Naive thymus-derived CD4-positive, alpha-beta T cell (primary cell): Measurements from ENCODE around the gene MLLT1. TPM values are rescaled to one million over a fixed set of nuclear protein-coding genes. Genes with fewer than 3 reads are reported as not detected.

Experiments
- ATAC-seq: fragments of 150-1000 bp; cut with Tn5 transposase; 2 replicates; pipeline ENCODE4 v1.10.0; 2021; ENCODE audit warnings: mild to moderate bottlenecking, moderate library complexity
- CTCF ChIA-PET: fragments of 350-600 bp; sonication (Branson Sonifier 250); formaldehyde crosslinking; loops from one replicate; lab custom pipeline; 2021; ENCODE audit warnings: antibody characterized with exemption; lab: Charles Lee
- POLR2A ChIA-PET: fragments of 350-600 bp; sonication (Branson Sonifier 250); formaldehyde crosslinking; loops from one replicate; lab custom pipeline; 2021; ENCODE audit warnings: antibody characterized with exemption, inconsistent platforms; lab: Charles Lee
- DNase-seq, 9 donors: peaks; one replicate each; pipeline versions ENCODE4 v3.0.0 to v3.0.0-alpha.2; 2020 to 2022; ENCODE audit warnings: mixed read lengths in 1 of 9
- H3K27ac ChIP-seq: one replicate; pipeline ENCODE4 v1.7.0; 2013; ENCODE audit warnings: mild to moderate bottlenecking, low read depth, low read length, moderate library complexity
- H3K27me3 ChIP-seq, 2 donors: one replicate each; pipeline ENCODE4 v1.7.0; 2013; ENCODE audit warnings: low read length in 2 of 2, mild to moderate bottlenecking in 2 of 2, moderate library complexity in 2 of 2; ENCODE audit not compliant: control insufficient read depth in 2 of 2, insufficient read depth in 2 of 2
- H3K36me3 ChIP-seq, 3 experiments: 1 replicate in 2 of 3; 2 replicates in 1 of 3; pipeline ENCODE4 v1.7.0; 2013; ENCODE audit warnings: low read length in 3 of 3, mild to moderate bottlenecking in 3 of 3, moderate library complexity in 1 of 3; ENCODE audit not compliant: insufficient read depth in 3 of 3, control insufficient read depth in 2 of 3
- H3K4me1 ChIP-seq, 2 donors: one replicate each; pipeline ENCODE4 v1.7.0; 2013; ENCODE audit warnings: low read length in 2 of 2, mild to moderate bottlenecking in 2 of 2, moderate library complexity in 1 of 2; ENCODE audit not compliant: control insufficient read depth in 2 of 2, insufficient read depth in 2 of 2
- H3K4me3 ChIP-seq: 2 replicates; pipeline ENCODE4 v1.7.0; 2013; ENCODE audit warnings: mild to moderate bottlenecking, low read length
- H3K9me3 ChIP-seq, 3 experiments: 1 replicate in 2 of 3; 2 replicates in 1 of 3; pipeline ENCODE4 v1.7.0; 2013; ENCODE audit warnings: low read length in 3 of 3; ENCODE audit not compliant: control insufficient read depth in 2 of 3
- H3K27ac Mint-ChIP-seq, 9 donors: one replicate each; pipeline ENCODE4 v1.8.0; 2020 to 2022; ENCODE audit warnings: mixed read lengths in 9 of 9, mild to moderate bottlenecking in 8 of 9, moderate library complexity in 5 of 9, inconsistent platforms in 2 of 9
- H3K27me3 Mint-ChIP-seq, 5 donors: one replicate each; pipeline ENCODE4 v1.8.0; 2021 to 2022; ENCODE audit warnings: mixed read lengths in 5 of 5, mild to moderate bottlenecking in 1 of 5
- H3K36me3 Mint-ChIP-seq, 5 donors: one replicate each; pipeline ENCODE4 v1.8.0; 2020 to 2022; ENCODE audit warnings: mixed read lengths in 5 of 5, mild to moderate bottlenecking in 3 of 5, inconsistent platforms in 1 of 5
- H3K4me1 Mint-ChIP-seq, 7 donors: one replicate each; pipeline ENCODE4 v1.8.0; 2020 to 2022; ENCODE audit warnings: mixed read lengths in 7 of 7, mild to moderate bottlenecking in 3 of 7, inconsistent platforms in 1 of 7
- H3K4me3 Mint-ChIP-seq, 10 donors: one replicate each; pipeline ENCODE4 v1.8.0; 2020 to 2022; ENCODE audit warnings: mild to moderate bottlenecking in 10 of 10, mixed read lengths in 10 of 10, moderate library complexity in 6 of 10, inconsistent platforms in 2 of 10
- H3K9me3 Mint-ChIP-seq, 11 donors: one replicate each; pipeline ENCODE4 v1.8.0; 2020 to 2022; ENCODE audit warnings: mixed read lengths in 11 of 11, mild to moderate bottlenecking in 4 of 11, inconsistent platforms in 1 of 11, moderate library complexity in 1 of 11
- intact Hi-C, 2 donors: fragments of 100-400 bp; cut with micrococcal nuclease; formaldehyde crosslinking; loops; one replicate each; pipeline ENCODE4 v1.15.1; 2023
- polyA plus RNA-seq, 2 donors: library from polyadenylated mRNA; unstranded; fragments of 300-500 nt; fragmentation: Illumina TruSeq; gene quantifications; one replicate each; pipeline ENCODE4 v1.2.3, GENCODE V29; 2021
- total RNA-seq, 6 experiments: library from RNA in 5 of 6; stranded (reverse) in 5 of 6; gene quantifications; 1 replicate in 5 of 6; 2 replicates in 1 of 6; pipeline ENCODE4 v1.2.3 and lab custom pipeline; 2021 to 2026

The MLLT1 gene
- total and polyA plus RNA-seq, 7 experiments from 2014 or later: 0.57 to 47.5 (median 37.5) TPM

- no peaks in the 10 kb centered on the region for H3K27me3 ChIP-seq
- H3K27me3 Mint-ChIP-seq: no peaks in the 10 kb centered on the region
- ChIA-PET POLR2A (no interaction called here), CTCF (no interaction called here)
- no peak overlapping the region for H3K27ac ChIP-seq
- peaks cover 0 to 72% (median 0%) of the 10 kb centered on the region in 3 experiments for H3K36me3 ChIP-seq
- ATAC-seq (no peak), DNase-seq (no peak)
- no peak overlapping the region for H3K4me3 ChIP-seq
- peak overlapping the region in 2 of 9 donors; percentile 43 to 76 for H3K27ac Mint-ChIP-seq
- H3K4me1 Mint-ChIP-seq: peaks cover 6 to 16% (median 12%) of the 10 kb centered on the region in 7 donors
- intact Hi-C loops: no loop called here
- no peak overlapping the region for H3K4me3 Mint-ChIP-seq
- H3K4me1 ChIP-seq: no peaks in the 10 kb centered on the region
- no peaks in the 10 kb centered on the region for H3K9me3 ChIP-seq
- no peaks in the 10 kb centered on the region for H3K9me3 Mint-ChIP-seq
- peaks cover 0 to 26% (median 4%) of the 10 kb centered on the region in 5 donors for H3K36me3 Mint-ChIP-seq
Measured at GRCh38 chr19:6228551-6229215, 51.1 kb downstream of the MLLT1 start.

- peaks cover 6 to 16% (median 12%) of the 10 kb centered on the region in 7 donors for H3K4me1 Mint-ChIP-seq
- Histone ChIP-seq H3K9me3 (no peaks in the 10 kb centered on the region), H3K27me3 (no peaks in the 10 kb centered on the region), H3K27ac (no peak overlapping the region), H3K36me3 (peaks cover 0 to 79% (median 0%) of the 10 kb centered on the region in 3 experiments), H3K4me1 (no peaks in the 10 kb centered on the region), H3K4me3 (no peak overlapping the region)
- no peak overlapping the region for H3K4me3 Mint-ChIP-seq
- no peak for DNase-seq
- POLR2A ChIA-PET: no interaction called here
- CTCF ChIA-PET: no interaction called here
- H3K27me3 Mint-ChIP-seq: no peaks in the 10 kb centered on the region
- no peak for ATAC-seq
- intact Hi-C loops: no loop called here
- peak overlapping the region in 1 of 9 donors; percentile 43 for H3K27ac Mint-ChIP-seq
- peaks cover 0 to 26% (median 4%) of the 10 kb centered on the region in 5 donors for H3K36me3 Mint-ChIP-seq
- no peaks in the 10 kb centered on the region for H3K9me3 Mint-ChIP-seq
Measured at GRCh38 chr19:6227936-6228325, 51.8 kb downstream of the MLLT1 start.

GRCh38 chr19:6227156-6227935 is 52.4 kb downstream of the MLLT1 start:
- no peaks in the 10 kb centered on the region for H3K27me3 Mint-ChIP-seq
- H3K9me3 Mint-ChIP-seq: no peaks in the 10 kb centered on the region
- H3K4me1 Mint-ChIP-seq: peaks cover 3 to 11% (median 8%) of the 10 kb centered on the region in 7 donors
- no peak for ATAC-seq
- H3K9me3 ChIP-seq: no peaks in the 10 kb centered on the region
- CTCF ChIA-PET: no interaction called here
- no peaks in the 10 kb centered on the region for H3K27me3 ChIP-seq
- DNase-seq: no peak
- no peak overlapping the region for H3K27ac ChIP-seq
- peak overlapping the region in 1 of 9 donors; percentile 19 for H3K27ac Mint-ChIP-seq
- no peaks in the 10 kb centered on the region for H3K4me1 ChIP-seq
- H3K36me3 ChIP-seq: peaks cover 0 to 84% (median 0%) of the 10 kb centered on the region in 3 experiments
- no peak overlapping the region for H3K4me3 ChIP-seq
- POLR2A ChIA-PET: no interaction called here
- peaks cover 0 to 26% (median 4%) of the 10 kb centered on the region in 5 donors for H3K36me3 Mint-ChIP-seq
- no peak overlapping the region for H3K4me3 Mint-ChIP-seq
- intact Hi-C loops: no loop called here

GRCh38 chr19:6226444-6227155 is 53.2 kb downstream of the MLLT1 start:
- Histone ChIP-seq H3K36me3 (peaks cover 0 to 90% (median 0%) of the 10 kb centered on the region in 3 experiments), H3K27me3 (no peaks in the 10 kb centered on the region), H3K27ac (no peak overlapping the region), H3K4me3 (no peak overlapping the region), H3K9me3 (no peaks in the 10 kb centered on the region), H3K4me1 (no peaks in the 10 kb centered on the region)
- Mint-ChIP-seq H3K4me3 (no peak overlapping the region), H3K27me3 (no peaks in the 10 kb centered on the region), H3K36me3 (peaks cover 0 to 26% (median 4%) of the 10 kb centered on the region in 5 donors), H3K27ac (peak overlapping the region in 1 of 9 donors; percentile 77), H3K4me1 (peaks cover 0 to 8% (median 5%) of the 10 kb centered on the region in 7 donors), H3K9me3 (no peaks in the 10 kb centered on the region)
- ChIA-PET CTCF (interaction anchor here (0.5 kb wide), 1 partner anchor 417 kb away, joined by 3 read pairs; no protein-coding TSS in a partner anchor), POLR2A (no interaction called here)
- ATAC-seq (no peak), DNase-seq (no peak)
- intact Hi-C loops: no loop called here

- ChIA-PET POLR2A (no interaction called here), CTCF (interaction anchor here (0.5 kb wide), 1 partner anchor 418 kb away, joined by 3 read pairs; no protein-coding TSS in a partner anchor)
- intact Hi-C loops: no loop called here
- H3K27me3 Mint-ChIP-seq: no peaks in the 10 kb centered on the region
- no peaks in the 10 kb centered on the region for H3K9me3 Mint-ChIP-seq
- Histone ChIP-seq H3K9me3 (no peaks in the 10 kb centered on the region), H3K36me3 (peaks cover 0 to 95% (median 0%) of the 10 kb centered on the region in 3 experiments), H3K27me3 (no peaks in the 10 kb centered on the region), H3K27ac (no peak overlapping the region), H3K4me1 (no peaks in the 10 kb centered on the region), H3K4me3 (no peak overlapping the region)
- DNase-seq (no peak), ATAC-seq (no peak)
- peaks cover 0 to 26% (median 4%) of the 10 kb centered on the region in 5 donors for H3K36me3 Mint-ChIP-seq
- peak overlapping the region in 1 of 9 donors; percentile 38 for H3K27ac Mint-ChIP-seq
- no peak overlapping the region for H3K4me3 Mint-ChIP-seq
- peaks cover 0 to 7% (median 4%) of the 10 kb centered on the region in 7 donors for H3K4me1 Mint-ChIP-seq
Measured at GRCh38 chr19:6226012-6226411, 53.8 kb downstream of the MLLT1 start.

GRCh38 chr19:6225232-6225865 is 54.4 kb downstream of the MLLT1 start:
- ChIA-PET CTCF (no interaction called here), POLR2A (interaction anchor here (0.6 kb wide), 1 partner anchor 78 kb away, joined by 4 read pairs; no protein-coding TSS in a partner anchor)
- H3K27me3 Mint-ChIP-seq: no peaks in the 10 kb centered on the region
- Histone ChIP-seq H3K9me3 (no peaks in the 10 kb centered on the region), H3K27ac (no peak overlapping the region), H3K4me1 (no peaks in the 10 kb centered on the region), H3K36me3 (peaks cover 0 to 92% (median 0%) of the 10 kb centered on the region in 3 experiments), H3K27me3 (no peaks in the 10 kb centered on the region), H3K4me3 (no peak overlapping the region)
- no peak for DNase-seq
- H3K4me3 Mint-ChIP-seq: no peak overlapping the region
- H3K36me3 Mint-ChIP-seq: peaks cover 0 to 22% (median 4%) of the 10 kb centered on the region in 5 donors
- ATAC-seq: no peak
- peaks cover 0 to 7% (median 0%) of the 10 kb centered on the region in 7 donors for H3K4me1 Mint-ChIP-seq
- no peaks in the 10 kb centered on the region for H3K9me3 Mint-ChIP-seq
- intact Hi-C loops: no loop called here
- no peak overlapping the region for H3K27ac Mint-ChIP-seq
